ENCODE measurements around the gene GHITM.
"Not testable (repeated sequence)": the region's sequence is repeated elsewhere in the genome, so short reads cannot be mapped to it uniquely, and the experiment has no call there.

Gene GHITM

DNA sequence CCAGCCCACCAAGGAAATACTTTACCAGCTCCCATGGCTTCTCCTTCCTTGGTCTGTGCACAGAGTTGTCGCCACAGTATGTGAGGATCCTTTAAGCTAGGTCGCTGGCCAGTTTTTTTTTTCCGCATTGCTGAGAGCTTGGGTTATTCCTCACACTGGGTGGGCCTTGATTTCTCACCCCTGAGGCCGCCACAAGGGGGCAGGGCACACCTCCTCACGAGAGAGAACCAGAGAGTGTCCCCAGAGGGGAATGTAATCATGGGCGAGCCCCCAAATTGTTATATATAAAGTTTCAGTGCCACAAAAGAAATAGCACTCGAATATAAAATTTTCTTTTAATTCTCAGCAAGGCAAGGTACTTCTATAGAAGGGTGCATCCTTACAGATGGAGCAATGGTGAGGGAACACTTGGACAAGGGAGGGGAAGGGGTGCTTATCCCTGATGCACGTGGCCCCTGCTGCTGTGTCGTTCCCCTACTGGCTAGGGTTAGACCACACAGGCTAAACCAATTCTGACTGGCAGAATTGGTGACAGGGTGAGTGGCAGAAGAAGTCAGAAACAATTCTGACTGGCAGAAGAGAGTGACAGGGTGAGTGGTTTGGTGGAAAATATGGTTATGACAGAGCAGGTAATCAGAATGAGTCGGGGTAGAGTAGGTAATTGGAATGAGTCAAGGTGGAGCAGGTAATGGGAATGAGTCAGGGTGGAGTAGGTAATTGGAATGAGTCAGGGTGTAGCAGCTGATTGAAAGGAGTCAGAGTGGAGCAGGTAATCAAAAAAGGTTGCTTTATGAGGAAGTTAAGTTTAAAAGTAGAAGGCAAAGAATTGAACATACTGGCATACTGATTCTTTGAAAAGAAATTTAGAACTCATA, 13.2 kb upstream of the GHITM start:
- H3K36me3 ChIP-seq (ENCODE audit: insufficient read depth, low read length); H3K4me1 ChIP-seq (ENCODE audit: insufficient read depth, low read length); H3K9ac ChIP-seq (ENCODE audit: low read depth, low read length); H3K9me3 ChIP-seq (ENCODE audit: control insufficient read depth, insufficient read depth, low read length): not testable (repeated sequence)

GRCh38 chr10:84126785-84127167, 12.5 kb upstream of the GHITM start:
- Histone ChIP-seq H3K9ac (ENCODE audit: low read depth, low read length) (no peak overlapping the region), H3K9me3 (ENCODE audit: control insufficient read depth, insufficient read depth, low read length) (no peaks in the 10 kb centered on the region; the same call in 1 of the 2 replicates), H3K4me1 (ENCODE audit: insufficient read depth, low read length) (no peaks in the 10 kb centered on the region), H3K36me3 (ENCODE audit: insufficient read depth, low read length) (no peaks in the 10 kb centered on the region)

DNA sequence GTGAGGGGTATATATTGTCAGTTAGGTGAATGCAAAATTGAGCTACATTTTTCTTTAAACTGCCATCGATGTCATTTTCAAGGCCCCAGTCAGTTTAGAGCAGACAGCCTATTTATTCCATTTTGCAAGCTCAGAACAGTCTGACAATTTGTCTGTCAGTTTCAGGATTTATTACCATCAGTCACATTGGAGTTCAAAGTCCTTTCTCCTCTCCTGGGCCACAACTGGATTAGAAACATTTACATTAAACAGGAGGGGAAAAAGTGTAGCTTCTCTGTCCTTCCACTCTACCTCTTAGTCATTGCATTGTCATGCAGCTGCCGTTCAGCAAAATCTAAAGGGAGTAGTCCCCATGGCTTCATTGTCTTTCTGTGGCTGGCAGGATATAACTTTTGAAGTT, 3.5 kb upstream of the GHITM start:
- H3K9ac ChIP-seq (ENCODE audit: low read depth, low read length): no peak overlapping the region
- H3K36me3 ChIP-seq (ENCODE audit: insufficient read depth, low read length): no peaks in the 10 kb centered on the region
- peaks cover 10% of the 10 kb centered on the region; the same call in 1 of the 2 replicates for H3K4me1 ChIP-seq (ENCODE audit: insufficient read depth, low read length)
- no peaks in the 10 kb centered on the region for H3K9me3 ChIP-seq (ENCODE audit: control insufficient read depth, insufficient read depth, low read length)

GRCh38 chr10:84137811-84138210, 1.5 kb upstream of the GHITM start:
- Histone ChIP-seq H3K36me3 (ENCODE audit: insufficient read depth, low read length) (no peaks in the 10 kb centered on the region), H3K9ac (ENCODE audit: low read depth, low read length) (no peak overlapping the region), H3K4me1 (ENCODE audit: insufficient read depth, low read length) (peaks cover 10% of the 10 kb centered on the region; the same call in 1 of the 2 replicates), H3K9me3 (ENCODE audit: control insufficient read depth, insufficient read depth, low read length) (no peaks in the 10 kb centered on the region)

GRCh38 chr10:84138478-84139125, 707 bp upstream of the GHITM start:
- H3K9ac ChIP-seq (ENCODE audit: low read depth, low read length): peak overlapping the region; percentile 94
- H3K4me1 ChIP-seq (ENCODE audit: insufficient read depth, low read length): peaks cover 10% of the 10 kb centered on the region; the same call in 1 of the 2 replicates
- 0 out of 2 replicates have a peak, but pooled peaks cover 1% of the 10 kb centered on the region for H3K36me3 ChIP-seq (ENCODE audit: insufficient read depth, low read length)
- no peaks in the 10 kb centered on the region for H3K9me3 ChIP-seq (ENCODE audit: control insufficient read depth, insufficient read depth, low read length)

DNA sequence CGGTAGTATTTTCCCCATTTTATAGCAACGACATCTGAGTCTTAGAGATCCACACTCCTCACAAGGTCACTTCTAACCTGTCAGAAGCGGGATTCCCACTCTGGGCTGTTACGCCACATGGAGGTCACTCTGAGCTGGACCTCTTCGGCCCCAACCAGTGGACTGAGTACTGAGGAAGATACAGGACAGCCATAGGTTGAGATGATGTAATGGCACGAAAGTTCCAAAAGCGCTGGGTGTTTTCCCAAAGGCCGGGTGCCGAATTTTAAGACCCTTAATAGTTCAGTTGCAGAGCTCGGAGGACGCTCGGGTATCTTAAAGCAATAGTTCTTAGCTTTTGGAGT, 699 bp downstream of the GHITM start:
- H3K4me1 ChIP-seq (ENCODE audit: insufficient read depth, low read length): peaks cover 10% of the 10 kb centered on the region; the same call in 1 of the 2 replicates
- H3K36me3 ChIP-seq (ENCODE audit: insufficient read depth, low read length): peaks cover 6% of the 10 kb centered on the region; the same call in 1 of the 2 replicates
- peak overlapping the region; percentile 94 for H3K9ac ChIP-seq (ENCODE audit: low read depth, low read length)
- no peaks in the 10 kb centered on the region for H3K9me3 ChIP-seq (ENCODE audit: control insufficient read depth, insufficient read depth, low read length)

- H3K4me1 ChIP-seq (ENCODE audit: insufficient read depth, low read length): no peaks in the 10 kb centered on the region
- H3K9ac ChIP-seq (ENCODE audit: low read depth, low read length): no peak overlapping the region
- no peaks in the 10 kb centered on the region for H3K9me3 ChIP-seq (ENCODE audit: control insufficient read depth, insufficient read depth, low read length)
- peaks cover 22% of the 10 kb centered on the region for H3K36me3 ChIP-seq (ENCODE audit: insufficient read depth, low read length)
These were observed 8.0 kb downstream of the GHITM start for GRCh38 chr10:84147347-84147746.

GRCh38 chr10:84148006-84148597, 8.8 kb downstream of the GHITM start:
- H3K9ac ChIP-seq (ENCODE audit: low read depth, low read length); H3K4me1 ChIP-seq (ENCODE audit: insufficient read depth, low read length); H3K9me3 ChIP-seq (ENCODE audit: control insufficient read depth, insufficient read depth, low read length): not testable (repeated sequence)
- peaks cover 23% of the 10 kb centered on the region for H3K36me3 ChIP-seq (ENCODE audit: insufficient read depth, low read length)

DNA sequence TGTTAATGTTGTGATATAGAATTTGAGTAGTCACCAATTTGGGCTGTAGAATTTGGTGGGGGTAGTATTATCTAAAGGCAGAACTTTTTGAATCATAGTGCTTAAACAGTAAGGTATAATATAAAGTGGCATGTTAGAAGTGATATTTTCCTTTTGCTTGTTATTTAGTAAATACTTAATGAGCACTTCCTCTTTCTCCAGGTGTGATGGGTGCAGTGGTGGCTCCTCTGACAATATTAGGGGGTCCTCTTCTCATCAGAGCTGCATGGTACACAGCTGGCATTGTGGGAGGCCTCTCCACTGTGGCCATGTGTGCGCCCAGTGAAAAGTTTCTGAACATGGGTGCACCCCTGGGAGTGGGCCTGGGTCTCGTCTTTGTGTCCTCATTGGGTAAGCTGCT, 10.5 kb downstream of the GHITM start:
- peaks cover 20% of the 10 kb centered on the region for H3K36me3 ChIP-seq (ENCODE audit: insufficient read depth, low read length)
- no peak overlapping the region for H3K9ac ChIP-seq (ENCODE audit: low read depth, low read length)
- H3K4me1 ChIP-seq (ENCODE audit: insufficient read depth, low read length): no peaks in the 10 kb centered on the region
- no peaks in the 10 kb centered on the region for H3K9me3 ChIP-seq (ENCODE audit: control insufficient read depth, insufficient read depth, low read length)

DNA sequence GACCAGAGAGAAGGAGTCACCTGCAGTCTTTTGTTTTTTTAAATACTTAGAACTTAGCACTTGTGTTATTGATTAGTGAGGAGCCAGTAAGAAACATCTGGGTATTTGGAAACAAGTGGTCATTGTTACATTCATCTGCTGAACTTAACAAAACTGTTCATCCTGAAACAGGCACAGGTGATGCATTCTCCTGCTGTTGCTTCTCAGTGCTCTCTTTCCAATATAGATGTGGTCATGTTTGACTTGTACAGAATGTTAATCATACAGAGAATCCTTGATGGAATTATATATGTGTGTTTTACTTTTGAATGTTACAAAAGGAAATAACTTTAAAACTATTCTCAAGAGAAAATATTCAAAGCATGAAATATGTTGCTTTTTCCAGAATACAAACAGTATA, 13.5 kb downstream of the GHITM start:
- Histone ChIP-seq H3K9me3 (ENCODE audit: control insufficient read depth, insufficient read depth, low read length) (no peaks in the 10 kb centered on the region), H3K9ac (ENCODE audit: low read depth, low read length) (no peak overlapping the region), H3K4me1 (ENCODE audit: insufficient read depth, low read length) (no peaks in the 10 kb centered on the region), H3K36me3 (ENCODE audit: insufficient read depth, low read length) (peaks cover 20% of the 10 kb centered on the region)

- no peak overlapping the region for H3K9ac ChIP-seq (ENCODE audit: low read depth, low read length)
- H3K4me1 ChIP-seq (ENCODE audit: insufficient read depth, low read length): peaks cover 8% of the 10 kb centered on the region
- no peaks in the 10 kb centered on the region for H3K9me3 ChIP-seq (ENCODE audit: control insufficient read depth, insufficient read depth, low read length)
- H3K36me3 ChIP-seq (ENCODE audit: insufficient read depth, low read length): peaks cover 13% of the 10 kb centered on the region
These were observed 16.2 kb downstream of the GHITM start for GRCh38 chr10:84155521-84155920.

DNA sequence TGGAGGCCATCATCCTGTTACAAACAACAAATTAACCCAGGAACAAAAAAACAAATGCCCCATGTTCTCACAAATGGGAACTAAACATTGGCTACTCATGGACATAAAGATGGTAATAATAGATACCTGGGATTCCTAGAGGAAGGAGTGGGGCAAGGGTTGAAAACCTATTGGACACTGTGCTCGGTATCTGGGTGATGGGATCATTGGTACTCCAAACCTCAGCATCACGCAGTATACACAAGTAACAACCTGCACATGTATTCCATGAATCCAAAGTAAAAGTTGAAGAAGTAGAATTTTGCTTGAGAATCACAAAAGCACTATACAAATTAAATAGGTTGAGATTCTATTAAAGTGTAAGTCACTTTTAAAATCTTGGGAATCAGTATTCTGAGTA, 16.7 kb downstream of the GHITM start:
- no peak overlapping the region for H3K9ac ChIP-seq (ENCODE audit: low read depth, low read length)
- H3K9me3 ChIP-seq (ENCODE audit: control insufficient read depth, insufficient read depth, low read length): no peaks in the 10 kb centered on the region
- peaks cover 8% of the 10 kb centered on the region; the same call in 1 of the 2 replicates for H3K36me3 ChIP-seq (ENCODE audit: insufficient read depth, low read length)
- H3K4me1 ChIP-seq (ENCODE audit: insufficient read depth, low read length): peaks cover 13% of the 10 kb centered on the region

DNA sequence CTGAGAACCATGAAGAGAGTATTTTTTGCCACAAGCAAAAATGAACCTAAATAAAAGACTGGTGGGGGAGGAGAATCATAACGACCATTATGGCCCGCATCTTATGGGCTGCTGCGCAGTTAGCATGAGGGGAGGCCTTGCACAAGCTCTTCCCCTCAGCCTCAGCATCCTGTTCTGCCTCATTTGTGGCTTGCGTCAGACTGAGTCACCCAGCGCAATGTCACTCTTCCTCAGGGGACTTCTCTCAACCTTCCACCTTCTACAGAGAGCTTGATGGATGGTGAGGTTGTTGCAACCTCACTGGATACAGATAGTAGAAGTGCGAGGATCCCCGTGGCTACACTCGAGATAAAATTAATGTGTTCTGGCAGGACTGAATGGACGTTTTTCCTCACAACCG, 17.5 kb downstream of the GHITM start:
- Histone ChIP-seq H3K36me3 (ENCODE audit: insufficient read depth, low read length) (peaks cover 6% of the 10 kb centered on the region; the same call in 1 of the 2 replicates), H3K9me3 (ENCODE audit: control insufficient read depth, insufficient read depth, low read length) (no peaks in the 10 kb centered on the region), H3K4me1 (ENCODE audit: insufficient read depth, low read length) (peaks cover 20% of the 10 kb centered on the region), H3K9ac (ENCODE audit: low read depth, low read length) (no peak overlapping the region)

DNA sequence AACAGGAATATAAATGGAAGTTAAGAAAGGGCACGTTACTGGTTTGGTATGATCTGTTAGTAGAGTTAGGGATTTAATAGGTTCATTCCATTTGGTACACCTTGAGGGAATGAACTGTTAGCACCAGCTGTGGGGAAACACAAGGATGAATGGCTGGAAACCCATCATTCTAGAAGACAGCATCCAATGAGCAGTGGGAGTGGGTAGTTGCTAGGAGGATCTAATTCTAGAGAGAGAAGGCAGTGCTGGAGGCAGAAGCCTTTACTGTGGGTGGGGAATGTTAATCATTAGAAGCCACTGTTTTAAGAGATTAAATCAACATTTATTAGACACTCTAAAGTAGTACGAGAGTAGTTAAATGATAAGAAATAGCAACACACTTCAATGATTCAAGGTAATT, 18.8 kb downstream of the GHITM start:
- Histone ChIP-seq H3K36me3 (ENCODE audit: insufficient read depth, low read length) (peaks cover 2% of the 10 kb centered on the region; the same call in 1 of the 2 replicates), H3K4me1 (ENCODE audit: insufficient read depth, low read length) (peaks cover 26% of the 10 kb centered on the region), H3K9me3 (ENCODE audit: control insufficient read depth, insufficient read depth, low read length) (no peaks in the 10 kb centered on the region; the same call in 1 of the 2 replicates), H3K9ac (ENCODE audit: low read depth, low read length) (no peak overlapping the region)
